Activated CD8-positive, alpha-beta memory T cell treated with anti-CD3 and anti-CD28 coated beads for 4 hours (primary cell): ENCODE data around the gene DNAJA1.
"Not testable (repeated sequence)": the region's sequence is repeated elsewhere in the genome, so short reads cannot be mapped to it uniquely, and the experiment has no call there.

ENCODE experiments used
- DNase-seq, 2 donors: peaks; one replicate each; pipeline ENCODE4 v3.0.0-alpha.2; 2020; ENCODE audit warnings: low read depth in 2 of 2

The DNAJA1 gene

DNA sequence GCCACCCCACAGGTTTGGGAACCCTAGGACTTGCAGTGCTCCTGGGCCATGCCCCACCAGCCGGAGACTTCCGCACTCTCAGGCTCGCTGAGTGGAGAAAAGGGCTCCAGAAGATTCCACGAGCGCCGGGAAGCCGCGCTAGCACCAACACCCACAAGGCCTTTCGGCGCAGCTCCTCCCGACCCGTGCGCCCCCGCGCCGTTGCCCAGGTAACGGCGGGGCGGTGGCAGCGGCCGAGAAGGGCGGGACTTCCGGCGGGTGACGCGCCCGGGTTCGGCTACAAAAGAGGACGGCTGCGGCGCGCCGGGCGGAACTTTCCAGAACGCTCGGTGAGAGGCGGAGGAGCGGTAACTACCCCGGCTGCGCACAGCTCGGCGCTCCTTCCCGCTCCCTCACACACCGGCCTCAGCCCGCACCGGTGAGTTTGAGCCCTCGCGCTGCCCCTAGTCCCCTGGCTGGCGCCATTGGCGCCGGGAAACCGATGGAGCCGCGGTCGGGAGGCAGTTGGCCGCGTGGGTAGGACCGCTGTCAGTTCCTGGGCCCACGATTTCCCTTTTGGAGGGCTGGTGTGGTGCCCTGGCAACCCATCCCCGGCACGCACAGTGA, at the start of gene DNAJA1:
TSS of gene DNAJA1 (plus strand) at position 308 of the 606 bp plus-strand sequence. CDS start 1,212 bp downstream, outside the sequence.
- DNase-seq = peak; percentile 90 to 95

DNA sequence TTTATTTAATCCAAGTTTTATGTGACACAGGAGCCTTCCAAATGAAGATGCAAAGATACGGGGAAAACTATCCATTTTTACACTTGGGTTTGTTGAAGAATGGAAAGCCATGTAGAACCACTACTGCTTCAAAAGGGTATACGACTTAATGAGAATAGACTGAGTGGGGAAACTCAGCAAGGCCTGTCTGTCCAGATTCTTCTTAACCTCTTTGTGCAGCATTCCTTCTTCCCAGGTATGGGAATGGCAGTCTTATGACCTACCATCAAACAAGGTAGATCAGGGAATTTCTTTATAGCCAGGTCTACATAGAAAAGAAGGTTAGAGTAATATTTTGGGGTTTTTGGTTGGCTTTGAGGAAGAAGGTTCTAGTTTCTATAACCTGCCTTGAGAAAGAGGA, 47.0 kb upstream of the DNAJA1 start:
- DNase-seq = no peak

DNA sequence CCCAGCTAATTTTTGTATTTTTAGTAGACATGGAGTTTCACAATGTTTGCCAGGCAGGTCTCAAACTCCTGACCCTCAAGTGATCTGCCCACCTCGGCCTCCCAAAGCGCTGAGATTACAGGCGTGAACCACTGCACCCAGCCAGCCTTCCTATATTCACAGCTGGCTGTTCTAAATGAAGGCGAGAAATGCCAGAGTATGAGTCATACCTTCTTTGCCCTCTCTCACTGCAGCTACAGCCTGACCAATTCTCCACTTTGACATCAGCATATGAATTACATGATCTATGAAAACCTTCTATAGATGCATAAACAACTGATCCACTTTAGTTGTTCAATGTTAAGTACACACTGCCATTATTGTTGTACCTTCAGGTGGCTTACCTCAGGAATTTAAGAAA, 38.1 kb upstream of the DNAJA1 start:
- DNase-seq = no peak

DNA sequence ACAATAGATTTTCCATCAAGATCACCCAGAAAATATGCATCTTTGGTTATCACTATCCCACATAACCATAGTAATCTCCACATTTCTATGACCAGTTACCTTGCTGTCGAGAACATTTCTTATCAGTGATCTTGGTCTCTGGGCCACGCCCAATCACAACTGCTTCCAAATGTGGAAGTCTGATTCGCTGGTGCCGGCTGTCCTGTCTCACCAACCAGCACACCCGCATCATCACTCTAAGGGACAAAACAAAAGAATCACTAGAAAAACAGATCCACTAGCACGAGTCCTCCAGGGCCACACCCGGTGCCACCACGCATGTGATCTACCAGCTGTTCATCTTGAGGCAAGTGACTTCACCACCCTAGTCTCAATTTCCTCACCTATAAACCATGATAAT, 35.4 kb upstream of the DNAJA1 start:
- no peak for DNase-seq

DNA sequence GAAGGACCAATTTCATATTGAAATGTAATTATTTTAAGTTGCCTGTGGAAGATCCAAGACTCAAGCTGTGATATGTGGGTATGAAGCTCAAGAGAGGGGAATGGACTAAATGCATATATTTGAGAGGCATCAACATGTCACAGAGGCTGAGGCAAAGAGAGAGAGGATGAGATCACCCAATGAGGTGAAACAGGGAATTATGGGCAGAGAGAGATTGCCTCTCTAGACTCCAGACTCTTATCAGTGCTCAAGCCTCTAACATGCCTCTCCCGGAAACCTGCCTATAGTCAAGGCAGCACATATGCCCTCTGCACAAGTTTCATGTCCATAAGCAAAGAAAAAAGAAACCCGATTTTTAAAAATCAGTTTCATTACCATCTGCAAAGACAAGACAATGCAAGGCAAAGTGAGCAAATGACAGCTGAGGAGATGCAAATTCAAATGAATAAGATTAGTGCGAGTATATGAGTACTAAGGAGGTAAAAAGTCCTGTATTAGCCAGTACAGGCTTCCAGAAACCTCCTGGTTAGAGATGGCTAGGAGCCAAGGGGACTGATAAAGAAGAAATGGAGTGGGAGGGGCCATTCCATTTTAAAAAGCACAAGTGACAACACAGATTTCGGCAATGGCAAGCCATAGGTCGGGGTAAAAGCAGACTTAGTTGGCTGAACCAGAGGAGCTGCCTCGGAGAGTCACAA, 33.0 kb upstream of the DNAJA1 start:
- no peak for DNase-seq

DNA sequence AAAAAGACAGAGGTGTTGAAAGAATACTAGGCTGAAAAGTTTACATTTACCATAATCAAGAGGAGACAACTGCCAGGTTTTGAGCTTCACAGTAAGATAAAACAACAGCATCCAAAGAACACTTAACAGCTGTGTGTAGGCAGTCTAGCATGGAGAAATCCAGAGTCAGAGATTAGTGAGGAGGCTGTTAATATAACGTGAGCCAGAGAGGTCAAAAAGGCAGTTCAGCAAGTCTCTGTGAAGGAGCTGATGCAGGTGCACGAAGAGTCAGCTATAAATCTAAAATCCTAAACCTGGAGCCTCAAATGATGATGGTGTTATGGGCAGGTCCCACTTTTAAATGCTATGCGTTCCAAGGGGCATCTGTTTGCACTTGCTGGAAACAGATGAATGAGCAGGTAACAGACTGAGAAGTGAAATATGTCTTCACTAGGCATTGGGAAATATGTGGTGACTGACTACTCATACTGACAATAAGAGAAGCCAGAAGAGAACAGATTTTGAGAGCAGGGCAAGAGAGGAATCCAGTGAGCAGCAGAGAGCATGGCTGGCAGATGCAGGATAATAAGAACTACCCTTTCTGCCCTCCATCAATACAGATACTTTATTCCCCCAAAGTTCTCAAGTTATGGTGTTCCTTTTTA, 32.4 kb upstream of the DNAJA1 start:
- DNase-seq = no peak

DNA sequence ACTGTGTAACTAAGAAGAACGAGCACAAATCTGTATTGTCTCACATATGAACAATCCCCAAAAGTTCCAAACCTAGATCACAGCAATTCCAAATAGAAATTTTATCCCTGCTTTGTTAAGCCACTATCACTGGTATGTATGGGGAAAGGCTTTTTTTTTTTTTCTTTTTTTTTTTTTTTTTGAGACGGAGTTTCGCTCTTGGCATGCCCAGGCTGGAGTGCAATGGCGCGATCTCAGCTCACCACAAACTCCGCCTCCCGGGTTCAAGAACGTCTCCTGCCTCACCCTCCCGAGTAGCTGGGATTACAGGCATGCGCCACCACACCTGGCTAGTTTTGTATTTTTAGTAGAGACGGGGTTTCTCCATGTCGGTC, 24.4 kb upstream of the DNAJA1 start:
- not testable (repeated sequence) for DNase-seq

DNA sequence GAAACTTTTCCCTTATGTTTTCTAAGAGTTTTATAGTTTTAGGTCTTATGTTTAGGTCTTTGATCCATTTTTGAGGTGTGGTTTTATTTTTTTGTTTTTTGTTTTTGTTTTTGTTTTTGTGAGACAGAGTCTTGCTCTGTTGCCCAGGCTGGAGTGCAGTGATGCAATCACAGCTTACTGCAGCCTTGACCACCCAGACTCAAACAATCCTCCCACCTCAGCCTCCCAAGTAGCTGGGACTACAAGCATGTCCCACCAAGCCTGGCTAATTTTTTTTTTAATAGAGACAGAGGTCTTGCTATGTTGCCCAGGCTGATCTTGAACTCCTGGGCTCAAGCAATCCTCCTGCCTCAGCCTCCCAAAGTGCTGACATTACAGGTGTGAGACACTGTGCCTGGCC, 19.7 kb upstream of the DNAJA1 start:
- DNase-seq = not testable (repeated sequence)

DNA sequence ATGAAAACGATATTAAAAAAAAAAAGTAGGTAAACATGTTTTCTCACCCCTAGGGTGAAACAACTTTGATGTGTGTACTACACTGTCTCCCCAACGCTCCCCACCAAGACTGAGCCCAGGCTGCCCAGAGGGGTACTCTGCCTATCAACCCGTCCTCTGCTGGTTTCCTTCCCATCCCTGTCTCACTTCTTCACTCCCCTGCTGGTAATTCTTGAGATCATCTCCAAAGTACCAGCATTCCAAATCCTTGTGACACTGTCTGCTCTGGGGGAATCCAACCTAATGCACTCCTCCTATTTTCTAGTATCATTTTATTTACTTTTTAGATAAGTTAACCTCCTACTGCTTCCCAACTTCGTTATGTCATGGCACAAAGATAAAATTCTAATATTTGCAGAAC, 17.3 kb upstream of the DNAJA1 start:
- DNase-seq = no peak

DNA sequence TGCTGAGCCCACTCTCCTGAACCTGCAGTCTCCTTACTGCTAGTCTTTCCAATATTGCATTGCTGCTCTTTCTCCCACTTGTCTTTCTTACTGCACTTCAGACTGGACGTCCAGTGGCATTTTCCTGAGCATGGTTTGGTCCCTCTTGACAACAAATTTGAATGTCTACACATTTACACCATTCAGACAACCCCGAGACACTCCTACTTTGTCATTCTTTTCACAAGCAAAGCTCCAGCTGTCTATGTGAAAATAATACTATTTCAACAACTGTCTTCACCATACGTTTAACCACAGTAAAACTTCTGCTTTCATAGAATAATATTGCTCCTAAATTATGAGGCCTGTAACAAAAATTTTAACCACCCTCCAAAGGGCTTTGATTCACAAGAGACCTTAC, 13.2 kb upstream of the DNAJA1 start:
- DNase-seq = no peak

DNA sequence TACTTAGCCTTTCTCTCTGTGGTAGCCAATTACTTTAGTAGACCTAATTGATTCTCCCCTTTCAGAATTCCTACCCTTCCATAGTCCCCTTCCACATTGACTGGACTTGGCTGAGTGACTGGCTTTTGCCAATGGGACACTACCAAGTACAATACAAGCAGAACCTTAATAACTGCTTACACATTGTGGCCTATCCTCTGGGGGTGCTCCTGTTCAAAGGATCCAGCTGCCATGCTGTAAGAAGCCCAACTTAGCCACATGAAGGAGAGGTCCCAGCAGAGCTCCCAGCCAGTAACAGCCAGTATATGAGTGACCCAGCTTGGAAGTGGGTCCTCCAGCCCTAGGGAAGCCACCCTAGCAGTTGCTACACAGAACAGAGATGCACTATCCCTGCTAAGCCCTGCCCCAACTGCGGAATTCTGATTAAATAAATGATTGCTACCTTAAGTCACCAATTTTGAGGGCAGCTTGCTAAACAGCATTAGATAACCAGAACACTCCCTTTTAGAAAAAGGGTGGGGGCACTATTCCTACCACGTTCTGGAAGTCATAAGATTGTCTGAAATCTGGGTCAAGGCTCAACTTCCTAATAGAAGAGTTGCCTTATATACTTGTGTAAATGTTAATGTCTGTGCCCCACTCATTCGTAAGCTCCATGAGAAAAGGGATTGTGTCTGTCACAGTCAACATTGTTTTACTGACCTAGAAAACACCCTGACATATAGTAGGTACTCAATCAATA, 12.6 kb upstream of the DNAJA1 start:
- DNase-seq = no peak

DNA sequence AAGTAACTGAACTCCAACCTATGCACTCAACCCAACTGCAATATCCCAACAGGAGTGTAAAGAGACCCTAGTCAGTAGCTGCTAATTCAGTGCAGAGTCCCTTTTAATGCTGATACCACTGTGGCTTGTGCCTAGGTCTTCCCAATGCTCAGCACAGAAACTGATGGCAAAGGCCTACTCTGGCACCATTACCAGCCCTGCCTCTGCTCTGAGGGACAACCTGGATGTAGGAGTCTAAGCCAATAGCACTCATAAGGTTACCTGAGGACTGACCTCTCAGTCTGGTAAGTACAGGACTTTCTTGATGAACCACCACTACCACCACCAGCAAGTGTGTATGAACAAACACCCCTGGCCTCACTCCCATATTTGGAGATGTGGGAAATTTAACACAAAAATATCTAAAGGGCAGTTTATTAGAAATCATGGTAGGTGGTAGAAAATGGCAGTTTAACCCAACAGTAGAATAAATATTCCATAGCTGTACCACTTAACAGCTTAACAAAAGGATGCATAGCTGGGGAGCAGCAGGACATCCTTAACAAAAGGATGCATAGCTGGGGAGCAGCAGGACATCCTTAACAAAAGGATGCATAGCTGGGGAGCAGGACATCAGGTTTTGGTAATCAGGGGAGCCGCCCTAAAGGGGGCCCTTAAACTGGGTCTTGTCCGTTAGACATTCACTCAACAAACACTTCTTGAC, 11.0 kb upstream of the DNAJA1 start:
- DNase-seq = no peak

DNA sequence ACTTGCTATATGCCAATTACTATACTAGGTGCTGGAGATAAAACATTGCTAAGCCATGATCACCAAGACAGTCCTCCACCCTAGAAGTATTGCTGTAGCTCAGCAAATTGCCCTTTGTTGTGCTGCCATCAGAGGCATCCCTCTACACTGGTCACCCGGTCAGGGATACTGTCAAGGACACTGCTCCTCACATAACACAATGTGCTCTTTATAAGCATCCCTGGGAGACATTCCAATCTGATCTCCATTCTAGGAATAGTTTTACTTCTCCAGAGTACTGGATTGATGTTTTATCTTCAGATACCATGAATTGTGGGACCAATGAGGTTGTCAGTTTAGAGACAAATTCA, 10.4 kb upstream of the DNAJA1 start:
- no peak for DNase-seq

DNA sequence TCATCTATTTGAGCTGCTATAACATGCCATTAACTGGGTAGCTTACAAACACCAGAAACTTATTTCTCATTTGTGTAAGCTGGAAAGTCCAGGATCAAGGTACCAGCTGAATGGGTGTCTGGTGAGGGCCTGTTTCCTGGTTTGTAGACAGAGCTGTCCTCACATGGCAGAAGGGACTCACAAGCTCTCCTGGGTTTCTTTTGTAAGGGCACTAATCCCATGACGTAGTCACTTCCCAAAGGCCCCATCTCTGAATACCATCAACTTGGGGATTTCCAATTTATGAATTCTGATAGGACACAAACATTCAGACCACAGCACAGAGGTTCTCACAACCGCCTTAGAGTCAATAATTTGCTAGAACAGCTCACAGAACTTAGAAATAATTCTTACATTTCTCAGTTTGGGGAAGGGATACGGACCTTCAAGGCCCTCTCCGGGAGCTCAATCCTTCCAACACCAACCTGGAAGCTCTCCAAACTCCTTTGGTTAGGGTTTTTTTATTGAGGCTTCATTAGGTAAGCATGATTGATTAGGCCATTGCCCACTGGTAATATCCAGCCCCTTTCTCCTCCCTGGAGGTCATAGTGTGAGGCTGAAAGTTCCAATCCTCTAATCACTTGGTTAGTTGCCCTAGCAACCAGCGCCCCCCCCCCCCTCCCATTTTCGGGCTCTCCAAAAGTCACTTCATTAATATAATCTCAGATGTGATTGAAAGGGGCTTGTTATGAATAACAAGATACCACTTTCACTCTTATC, 7.6 kb upstream of the DNAJA1 start:
- DNase-seq = no peak

DNA sequence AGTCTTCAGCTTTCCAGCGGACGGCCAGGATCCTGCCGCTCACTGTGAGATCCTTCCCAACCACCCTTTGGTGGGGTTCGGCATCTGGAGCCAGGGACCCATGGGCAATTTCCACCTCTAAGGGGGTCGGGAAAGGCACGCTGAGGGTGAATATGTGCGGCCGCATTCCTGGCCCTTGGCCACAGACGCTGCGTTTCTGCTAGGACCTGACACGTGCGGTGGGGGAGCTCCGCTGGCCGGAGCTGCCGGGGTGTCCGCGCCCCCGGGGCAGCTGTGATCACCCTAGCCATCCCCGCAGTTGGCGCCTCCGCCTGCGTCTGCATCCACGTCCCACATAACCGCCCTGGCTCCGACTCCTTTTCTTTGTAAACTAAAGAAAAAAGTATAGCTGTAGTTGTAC, 5.3 kb upstream of the DNAJA1 start:
- no peak for DNase-seq

DNA sequence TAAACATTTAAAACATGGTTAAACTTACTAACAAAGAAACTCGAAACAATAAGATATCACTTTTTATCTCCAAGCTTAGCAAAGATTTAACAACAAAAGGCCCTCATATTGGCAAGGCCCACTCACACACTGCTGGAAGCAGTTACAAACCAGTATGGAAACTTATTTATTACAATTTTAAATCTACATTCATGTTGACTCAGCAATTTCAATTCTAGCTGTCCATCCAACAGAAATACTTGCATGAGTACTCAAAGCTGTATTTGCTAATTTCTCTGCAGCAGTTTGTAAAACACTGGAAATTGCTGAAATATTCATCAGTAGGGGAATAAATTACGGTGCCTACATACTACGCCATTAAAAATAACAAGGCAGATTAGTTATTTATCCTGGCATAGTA, 2.8 kb upstream of the DNAJA1 start:
- no peak for DNase-seq

DNA sequence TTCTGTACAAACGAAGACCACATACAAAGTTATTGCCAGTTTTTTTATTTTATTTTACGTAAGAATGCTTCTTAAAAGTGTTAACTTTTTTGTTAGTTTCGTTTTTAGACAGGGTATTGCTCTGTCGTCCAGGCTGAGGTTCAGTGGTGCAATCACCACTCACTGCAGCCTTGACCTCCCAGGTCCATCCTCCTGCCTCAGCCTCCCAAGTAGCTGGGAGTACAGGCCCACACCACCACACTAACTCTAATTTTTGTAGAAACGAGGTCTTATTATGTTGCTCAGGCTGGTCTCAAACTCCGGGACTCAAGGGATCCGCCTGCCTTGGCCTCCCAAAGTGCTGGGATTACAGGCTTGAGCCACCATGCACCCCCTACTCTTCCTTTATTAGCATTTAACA, 2.3 kb upstream of the DNAJA1 start:
- no peak for DNase-seq

DNA sequence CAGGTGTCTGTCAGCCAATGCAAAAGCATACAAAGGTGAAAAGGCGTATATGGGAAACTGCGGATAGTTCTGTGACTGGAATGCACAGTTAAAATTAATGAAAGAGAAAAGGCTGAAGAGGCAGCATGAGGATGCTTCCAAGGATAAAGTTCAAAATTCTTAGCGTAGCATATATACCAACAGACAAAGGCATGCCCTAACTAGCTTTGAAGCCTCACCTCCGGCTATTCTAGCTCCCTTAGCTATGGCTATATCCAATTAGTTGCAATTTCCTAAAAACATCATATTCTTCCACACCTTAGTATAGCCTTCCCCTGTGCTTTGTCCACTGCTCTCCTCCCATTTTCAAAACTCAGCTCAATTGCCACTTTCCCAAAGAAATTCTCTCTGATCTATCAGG, 1.4 kb upstream of the DNAJA1 start:
- DNase-seq = no peak

DNA sequence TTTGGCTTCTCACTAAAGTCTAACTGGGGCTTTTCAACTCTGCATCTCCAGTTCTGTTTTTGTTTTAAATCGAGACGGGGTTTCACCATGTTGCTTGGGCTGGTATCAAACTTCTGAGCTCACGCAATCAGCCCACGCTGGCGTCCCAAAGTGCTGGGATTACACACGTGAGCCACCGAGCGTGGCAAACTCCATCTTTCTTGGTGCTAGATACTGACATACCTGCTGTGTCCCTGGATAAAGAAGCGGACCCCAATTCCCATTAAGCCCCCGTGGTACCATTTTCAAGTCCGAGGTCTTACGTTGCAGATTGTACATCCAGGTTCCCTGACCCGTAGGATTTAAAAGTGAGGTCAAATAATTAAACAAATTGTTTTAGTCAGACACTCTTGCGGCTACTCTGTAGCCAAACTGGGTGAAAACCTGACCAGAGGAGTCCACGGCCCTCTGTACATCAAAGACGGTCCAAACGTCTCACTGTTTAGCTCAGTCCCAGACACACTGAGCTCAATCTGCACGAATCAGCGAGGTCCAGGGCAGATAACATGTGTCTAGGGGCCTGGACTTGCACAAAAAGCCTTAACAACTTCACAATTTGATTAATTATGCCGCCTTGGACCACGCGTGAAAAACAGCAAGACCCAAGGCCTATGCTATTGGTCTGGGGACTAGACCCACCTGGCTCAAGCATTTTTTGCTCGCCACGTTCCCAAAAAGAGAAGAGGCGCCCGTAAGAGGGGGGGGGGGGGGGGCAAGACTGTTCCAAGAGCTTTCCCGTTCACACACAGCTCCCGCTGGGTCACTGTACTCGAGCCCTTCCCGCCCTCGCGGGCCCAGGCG, 727 bp upstream of the DNAJA1 start:
- no peak for DNase-seq

DNA sequence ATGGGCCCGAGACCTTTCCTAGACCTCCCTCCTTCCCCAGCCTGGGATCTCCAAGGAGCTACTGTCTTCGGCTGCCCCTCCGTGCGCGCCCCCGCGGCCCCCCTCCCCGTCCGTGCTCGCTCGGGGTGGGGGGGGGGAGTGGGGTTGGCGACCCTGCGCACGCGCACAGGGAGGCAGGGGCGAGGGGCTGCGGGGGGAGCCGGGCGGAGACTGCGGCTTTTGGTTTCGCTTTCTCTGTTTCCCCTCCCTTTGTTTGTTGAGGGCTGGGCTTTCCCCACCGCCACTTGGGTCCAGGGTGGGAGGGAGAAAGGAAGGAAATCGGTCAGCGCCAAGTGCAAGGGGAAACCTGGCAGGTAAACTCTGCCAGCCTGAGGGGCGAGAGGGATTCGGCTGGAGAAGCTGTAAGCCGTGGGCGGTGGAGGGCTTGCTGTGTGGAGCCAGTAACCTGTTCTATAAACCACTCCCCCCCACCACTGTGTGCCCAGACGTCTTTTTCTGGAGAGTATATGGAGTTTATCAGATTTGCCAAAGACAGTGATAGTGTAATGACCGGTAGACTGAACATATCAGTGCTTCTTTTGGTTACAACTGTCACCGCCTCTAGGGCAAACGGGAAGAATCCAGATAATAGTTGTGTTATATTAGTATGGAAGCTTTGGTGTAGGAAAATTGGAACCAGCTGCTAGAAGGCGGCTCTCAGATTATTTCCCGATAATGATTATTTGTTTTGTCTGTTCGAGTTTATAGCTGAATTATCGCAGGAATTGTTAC, 684 bp downstream of the DNAJA1 start:
- peak; percentile 63 to 68 for DNase-seq
